Measurements from ENCODE around the gene WNT7A.
"Not testable (repeated sequence)": the region's sequence is repeated elsewhere in the genome, so short reads cannot be mapped to it uniquely, and the experiment has no call there.

The WNT7A gene

DNA sequence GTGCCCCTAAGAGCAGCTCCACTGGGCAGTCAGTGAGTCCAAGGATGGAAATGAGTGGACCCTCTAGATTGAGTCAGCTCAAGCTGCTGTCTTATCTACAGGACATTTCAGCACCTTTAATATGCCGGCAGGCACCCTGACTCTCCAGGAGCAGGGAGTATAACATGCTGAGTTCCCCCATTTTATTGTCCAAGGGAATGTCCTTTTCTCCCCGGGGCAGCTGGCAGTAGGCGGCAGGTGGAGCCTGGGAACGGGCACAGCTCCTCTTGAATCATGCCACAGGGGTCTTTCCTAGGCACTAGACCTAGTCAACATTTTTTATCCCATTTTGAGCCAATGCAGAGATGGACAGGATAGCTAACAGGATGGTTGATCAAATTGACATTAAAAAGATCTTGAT, 14.8 kb downstream of the WNT7A start:
- no peak for DNase-seq

DNA sequence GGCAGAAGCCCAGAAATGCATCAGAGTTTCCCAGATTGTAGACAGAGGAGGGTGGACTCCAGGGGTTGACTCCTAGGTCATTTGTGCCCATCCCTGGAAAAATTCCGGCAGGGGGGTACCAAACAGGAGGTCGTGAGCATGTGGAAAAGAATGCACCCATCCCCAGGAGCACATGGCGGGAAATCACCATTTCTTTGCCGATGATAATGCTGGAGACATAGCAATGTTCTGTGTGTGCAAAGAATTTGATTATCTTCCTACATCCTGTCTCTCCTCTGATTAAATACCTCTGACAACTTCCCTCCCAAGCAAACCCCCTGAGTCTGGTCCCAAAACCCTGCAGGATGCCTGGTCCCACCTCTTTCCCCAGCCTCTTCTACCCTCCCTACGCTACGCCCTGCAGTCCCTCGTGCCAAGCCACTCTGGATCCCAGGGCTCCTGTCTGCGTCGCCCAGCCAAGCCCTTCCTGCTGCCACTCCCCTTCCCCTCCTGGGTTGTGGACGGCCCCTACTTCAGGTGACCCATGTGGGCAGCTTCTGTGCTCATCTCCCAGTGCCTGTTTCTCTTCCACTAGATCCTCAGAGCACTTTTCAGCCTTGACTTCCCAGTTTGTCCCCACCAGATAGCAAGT, 15.8 kb downstream of the WNT7A start:
- no peak for DNase-seq

DNA sequence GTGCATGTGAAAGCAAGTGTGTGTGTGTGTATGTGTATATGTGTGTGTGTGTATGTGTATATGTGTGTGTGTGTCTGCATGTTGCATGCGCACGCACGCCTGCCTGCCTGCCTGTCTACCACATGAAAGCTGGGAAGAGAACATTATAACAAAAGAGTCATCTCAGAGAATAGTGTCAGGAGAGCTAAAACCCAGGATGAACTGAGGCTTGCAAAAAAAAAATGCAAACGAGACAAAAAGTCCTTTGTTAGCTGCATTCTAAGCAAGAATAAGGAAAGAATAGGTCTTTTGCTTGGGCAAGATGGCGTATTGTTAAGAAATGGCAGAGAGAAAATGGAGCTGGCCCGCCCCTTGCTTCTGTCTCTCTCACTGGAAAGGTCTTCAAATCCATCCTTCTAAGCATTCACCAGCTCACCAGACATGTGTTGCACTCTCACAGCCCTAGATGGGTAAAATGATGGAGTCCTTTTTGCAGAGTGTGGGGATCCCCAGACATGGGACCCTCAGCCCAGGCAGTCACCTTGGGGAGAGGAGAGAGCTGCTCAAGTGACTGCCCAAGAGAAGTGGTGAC, 16.4 kb downstream of the WNT7A start:
- no peak for DNase-seq

DNA sequence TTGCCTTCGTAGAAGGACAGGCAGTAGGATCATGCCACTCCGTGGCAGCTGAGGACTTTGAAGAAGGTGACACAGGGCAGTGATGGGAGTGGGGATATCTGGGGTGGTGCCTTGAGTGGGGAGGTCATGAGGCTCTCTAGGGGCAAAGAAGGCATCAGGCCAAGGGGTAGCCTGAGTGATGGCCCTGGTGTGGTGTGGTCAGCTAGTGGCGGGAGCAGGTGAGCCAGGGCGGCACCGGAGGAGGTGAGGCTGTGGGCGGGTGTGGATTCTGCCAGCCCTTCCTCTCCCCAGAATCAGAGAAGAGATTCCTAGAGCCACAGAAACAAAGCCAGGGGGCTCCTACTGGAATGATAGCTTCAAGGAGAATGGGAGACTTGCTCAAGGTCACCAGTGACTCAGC, 18.4 kb downstream of the WNT7A start:
- DNase-seq = no peak

DNA sequence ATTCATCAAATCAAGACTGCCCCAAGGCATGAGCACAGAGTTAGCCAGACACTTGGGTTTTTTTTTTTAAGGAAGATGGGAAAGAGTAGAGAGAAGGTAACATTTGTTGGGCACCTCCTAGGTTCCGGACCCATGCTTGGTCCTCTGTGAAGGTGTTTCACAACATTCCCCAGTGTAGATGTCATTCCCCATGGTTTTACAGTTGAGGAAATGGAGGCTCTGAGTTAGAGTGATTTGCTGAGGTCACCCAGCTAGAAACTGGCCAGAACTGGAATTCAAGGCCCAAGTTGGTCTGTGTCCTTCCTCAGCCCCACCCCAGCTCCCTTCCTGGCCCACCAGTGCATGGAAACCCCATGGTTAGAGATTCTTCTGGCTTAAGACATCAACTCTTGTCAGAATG, 19.9 kb downstream of the WNT7A start:
- no peak for DNase-seq

DNA sequence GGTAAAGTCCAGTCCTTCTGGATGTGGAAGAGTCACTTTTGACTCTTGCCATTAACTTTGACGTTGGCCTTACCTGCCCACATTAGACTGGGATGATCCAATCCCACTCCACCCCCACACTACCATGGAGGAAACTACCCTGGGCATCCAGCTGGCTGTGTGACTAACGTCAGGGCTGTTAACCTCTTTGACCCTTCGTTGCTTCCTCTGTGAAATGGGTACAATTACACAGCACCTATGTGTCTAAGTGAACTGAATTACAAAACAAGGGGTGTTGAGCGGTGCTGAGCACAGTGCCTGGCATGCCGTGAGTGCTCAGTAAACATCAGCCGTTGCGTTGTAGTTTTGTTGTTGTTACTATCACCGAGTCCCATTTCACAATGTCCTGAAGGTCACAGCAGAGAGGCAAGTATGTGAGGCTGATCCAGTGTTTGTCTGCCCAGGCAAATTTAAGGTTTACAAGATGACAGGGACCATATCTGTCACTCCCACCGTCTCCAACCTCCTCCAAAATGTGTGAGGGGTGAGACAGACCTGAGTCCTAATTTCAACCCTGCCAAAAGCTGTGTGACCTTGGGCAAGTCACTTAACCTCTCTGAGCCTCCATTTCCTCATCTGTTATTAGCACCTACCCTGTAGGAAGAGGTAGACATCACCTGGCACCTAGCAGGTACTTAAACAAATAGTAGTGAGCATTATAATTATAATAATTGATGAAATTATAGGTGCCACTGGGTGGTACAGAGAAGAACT, 20.9 kb downstream of the WNT7A start:
- no peak for DNase-seq

DNA sequence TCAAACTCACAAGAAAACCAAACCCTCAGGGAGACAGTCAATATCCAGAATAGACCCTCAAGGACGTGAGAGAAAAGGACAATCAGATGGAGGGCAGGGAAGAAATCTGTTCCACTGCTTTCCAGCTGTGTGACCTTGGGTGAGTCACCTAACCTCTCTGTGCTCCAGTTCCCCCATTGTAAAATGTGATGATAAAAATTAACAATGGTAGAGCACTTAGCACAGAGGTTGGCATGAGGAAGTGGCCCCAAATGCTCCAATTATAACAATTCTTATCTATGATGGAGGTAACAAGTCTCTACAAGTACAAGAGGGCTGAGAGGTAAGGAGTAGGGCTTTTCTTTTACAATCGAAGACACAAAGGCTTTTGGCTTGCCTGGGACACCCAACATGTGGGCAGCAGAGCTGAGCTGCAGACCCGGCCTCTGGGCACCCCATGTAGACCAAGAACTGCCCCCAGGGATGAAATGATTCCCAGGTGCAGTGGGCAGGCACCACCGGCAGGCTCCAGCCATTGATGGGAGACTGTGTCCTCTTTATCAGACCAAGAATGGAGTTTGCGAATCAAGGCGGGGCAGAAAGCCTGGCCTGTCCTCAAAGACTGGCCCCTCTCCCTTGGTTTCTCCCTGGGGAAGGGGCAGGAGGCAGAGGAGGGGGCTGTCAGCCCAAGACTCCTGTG, 22.0 kb downstream of the WNT7A start:
- no peak for DNase-seq

DNA sequence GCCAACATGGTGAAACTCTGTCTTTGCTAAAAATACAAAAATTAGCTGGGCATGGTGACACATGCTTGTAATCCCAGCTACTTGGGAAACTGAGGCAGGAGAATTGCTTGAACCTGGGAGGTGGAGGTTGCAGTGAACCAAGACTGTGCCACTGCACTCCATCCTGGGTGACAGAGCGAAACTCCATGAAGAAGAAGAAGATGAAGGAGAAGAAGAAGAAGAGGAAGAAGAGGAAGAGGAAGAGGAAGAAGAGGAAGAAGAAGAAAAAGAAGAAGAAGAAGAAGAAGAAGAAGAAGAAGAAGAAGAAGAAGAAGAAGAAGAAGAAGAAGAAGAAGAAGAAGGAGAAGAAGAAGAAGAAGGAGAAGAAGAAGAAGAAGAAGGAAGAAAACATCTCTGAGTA, 23.2 kb downstream of the WNT7A start:
- not testable (repeated sequence) for DNase-seq

DNA sequence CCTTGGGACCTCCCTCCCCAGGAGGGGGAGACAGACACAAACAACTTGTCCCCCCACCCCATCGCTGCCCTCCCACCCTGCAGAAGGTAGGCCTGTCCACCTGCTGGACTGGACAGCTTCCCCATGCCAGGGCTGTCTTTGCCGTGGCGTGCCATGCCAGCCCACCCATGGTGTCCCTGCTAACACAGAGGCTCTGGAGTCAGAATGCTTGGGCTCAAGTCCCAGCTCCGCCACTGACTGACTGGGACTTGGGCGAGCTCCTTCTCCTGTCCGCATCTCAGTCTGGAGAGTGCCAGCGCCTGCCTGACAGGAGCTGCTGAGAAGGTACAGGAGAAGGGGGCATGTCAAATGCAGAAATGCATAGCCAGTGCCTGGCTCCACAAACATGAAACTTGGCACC, 23.9 kb downstream of the WNT7A start:
- DNase-seq = no peak

DNA sequence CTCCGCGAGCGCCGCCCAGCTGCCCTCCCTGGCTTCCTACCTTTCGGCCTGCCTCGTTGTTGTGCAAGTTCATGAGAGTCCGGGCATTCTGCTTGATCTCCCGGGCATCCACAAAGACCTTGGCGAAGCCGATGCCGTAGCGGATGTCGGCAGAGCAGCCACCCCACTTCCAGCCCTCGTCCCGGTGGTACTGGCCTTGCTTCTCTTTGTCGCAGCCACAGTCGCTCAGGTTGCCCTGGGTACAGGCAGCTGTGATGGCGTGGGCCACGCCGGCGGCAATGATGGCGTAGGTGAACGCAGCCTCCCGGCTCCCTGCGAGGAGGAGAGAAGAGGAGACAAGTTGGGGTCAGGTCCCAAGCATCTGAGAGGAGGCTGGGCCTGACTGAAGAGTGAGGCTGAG, 25.4 kb downstream of the WNT7A start:
- no peak for DNase-seq

DNA sequence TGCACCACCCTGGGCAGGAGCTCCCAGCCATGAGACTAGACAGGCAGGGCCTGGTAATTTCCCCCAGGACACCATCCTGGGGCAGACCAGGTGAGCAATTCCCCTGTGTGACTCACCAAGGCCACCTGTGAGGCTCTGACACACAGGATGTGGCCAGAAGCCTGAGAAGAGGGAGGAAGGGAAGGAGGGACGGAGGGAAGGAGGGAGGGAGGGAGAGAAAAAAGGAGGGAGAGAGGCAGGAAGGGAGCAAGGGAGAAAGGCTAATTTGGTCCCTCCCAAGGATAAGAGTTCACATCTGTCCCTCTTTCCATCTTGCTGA, 25.9 kb downstream of the WNT7A start:
- DNase-seq = peak; percentile 33

DNA sequence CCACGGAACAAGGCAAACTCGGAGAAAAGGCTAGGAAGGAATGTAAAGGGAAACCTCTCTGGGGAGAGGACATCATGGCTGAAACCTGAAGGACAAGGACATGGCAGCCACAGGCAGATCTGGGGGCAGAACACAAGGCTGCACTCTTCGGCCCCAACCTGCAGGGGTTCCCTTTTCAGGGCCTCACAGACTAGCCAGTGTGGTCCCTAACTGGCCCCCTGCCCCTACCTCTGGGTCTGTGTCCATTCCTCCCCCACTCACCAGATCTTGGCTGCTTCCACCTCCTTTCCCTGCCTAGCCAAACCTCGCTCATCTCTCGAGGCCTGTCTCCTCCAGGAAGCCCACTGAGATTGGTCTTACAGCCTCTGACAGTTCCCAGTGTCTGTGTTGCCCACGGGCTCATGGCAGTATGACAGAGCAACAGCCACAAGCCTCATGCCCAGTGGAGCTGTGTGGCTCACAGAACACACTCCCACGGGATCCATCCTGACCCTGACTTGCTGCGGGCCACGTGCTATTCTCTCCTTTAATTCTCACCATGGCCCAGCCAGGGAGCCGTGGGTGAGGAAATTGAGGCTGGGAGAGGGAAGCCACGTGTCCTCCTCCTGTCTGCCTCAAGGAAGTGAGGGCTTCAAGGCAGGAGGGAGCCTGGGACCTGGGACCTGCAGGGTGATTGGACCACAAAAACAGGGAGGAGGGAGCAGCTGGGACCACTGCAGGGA, 26.5 kb downstream of the WNT7A start:
- DNase-seq = no peak

DNA sequence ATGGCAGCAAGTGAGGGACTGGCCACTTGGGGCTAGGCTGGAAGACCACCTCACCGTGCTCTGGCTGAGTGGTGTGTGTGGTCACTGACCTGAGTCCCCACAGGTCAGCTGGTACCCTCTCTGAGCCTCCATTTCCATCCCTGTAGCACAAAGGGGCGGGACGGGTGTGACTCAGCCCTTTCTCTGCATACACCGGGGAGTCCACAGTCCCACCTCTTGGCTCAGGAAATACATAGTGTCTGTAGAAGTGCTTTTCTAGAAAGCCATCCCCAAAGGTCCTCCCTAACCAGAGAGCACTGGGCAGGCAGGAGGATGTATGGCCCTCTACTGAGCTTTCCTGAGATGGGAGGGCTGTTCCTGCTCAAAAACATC, 27.2 kb downstream of the WNT7A start:
- no peak for DNase-seq

DNA sequence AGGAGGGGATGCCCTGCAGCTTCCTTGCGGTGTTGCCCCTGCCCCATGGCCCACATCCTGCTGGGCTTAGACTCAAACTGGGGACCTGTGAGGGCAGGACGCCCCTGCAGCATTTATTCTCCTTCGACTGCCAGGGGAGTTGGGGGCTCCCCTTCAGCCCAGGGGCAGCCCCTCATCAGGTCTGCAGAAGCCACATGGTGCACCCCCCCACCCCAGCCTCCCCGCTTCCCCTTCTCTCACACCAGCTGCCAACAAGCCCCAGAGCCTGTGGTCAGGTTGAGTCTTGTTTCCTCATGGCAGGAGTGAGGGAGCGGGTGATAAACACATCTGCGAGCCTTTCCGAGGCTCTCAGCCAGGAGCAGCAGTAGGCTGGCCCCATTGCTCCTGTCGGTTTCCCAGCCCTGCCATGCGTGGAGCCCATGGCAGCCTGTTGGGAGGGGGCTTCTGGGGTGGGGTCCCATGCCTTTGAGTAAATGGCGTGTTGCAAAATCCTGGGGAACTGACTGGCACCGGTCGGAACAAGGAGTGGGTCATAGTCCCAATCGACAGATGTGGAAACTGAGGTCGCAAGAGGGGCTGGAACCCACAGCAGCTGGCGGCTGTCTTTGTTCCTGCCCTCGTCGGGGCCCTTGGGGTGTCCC, 27.8 kb downstream of the WNT7A start:
- DNase-seq = no peak

DNA sequence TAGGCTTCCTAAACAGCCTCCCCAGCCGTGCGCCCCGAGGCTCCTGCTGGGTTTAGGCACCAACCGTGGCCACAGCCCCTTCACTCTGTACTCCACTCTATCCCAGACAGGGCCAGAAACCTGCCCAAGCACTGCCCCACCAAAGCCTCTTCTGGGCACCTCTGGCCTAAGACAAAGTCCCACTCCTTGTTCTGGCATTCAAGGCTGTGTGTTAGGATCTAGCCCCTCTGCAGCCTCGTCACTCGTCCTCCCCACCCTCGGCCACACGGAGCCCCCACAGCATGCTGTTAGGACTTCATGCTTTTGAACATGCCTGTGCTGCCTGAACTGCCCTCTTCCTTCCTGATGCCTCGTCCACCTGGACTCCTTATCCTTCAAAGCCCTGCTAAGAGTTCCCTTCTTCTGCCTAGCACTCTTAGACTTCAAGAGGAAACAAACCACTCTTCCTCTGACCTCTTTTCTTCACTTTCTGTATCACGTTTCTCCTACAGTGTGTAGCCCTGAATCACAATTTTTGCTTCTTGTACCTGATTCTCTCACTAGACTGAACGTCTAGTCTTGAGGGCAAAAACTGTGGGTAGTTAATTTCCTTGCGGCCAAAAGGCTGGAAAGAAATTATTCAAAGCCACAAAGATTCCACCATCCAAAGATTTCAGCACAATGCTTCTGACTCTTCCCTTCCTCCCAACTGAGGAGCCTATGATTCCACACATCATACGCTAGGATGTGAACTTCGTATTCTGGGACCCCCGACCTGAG, 28.6 kb downstream of the WNT7A start:
- no peak for DNase-seq

DNA sequence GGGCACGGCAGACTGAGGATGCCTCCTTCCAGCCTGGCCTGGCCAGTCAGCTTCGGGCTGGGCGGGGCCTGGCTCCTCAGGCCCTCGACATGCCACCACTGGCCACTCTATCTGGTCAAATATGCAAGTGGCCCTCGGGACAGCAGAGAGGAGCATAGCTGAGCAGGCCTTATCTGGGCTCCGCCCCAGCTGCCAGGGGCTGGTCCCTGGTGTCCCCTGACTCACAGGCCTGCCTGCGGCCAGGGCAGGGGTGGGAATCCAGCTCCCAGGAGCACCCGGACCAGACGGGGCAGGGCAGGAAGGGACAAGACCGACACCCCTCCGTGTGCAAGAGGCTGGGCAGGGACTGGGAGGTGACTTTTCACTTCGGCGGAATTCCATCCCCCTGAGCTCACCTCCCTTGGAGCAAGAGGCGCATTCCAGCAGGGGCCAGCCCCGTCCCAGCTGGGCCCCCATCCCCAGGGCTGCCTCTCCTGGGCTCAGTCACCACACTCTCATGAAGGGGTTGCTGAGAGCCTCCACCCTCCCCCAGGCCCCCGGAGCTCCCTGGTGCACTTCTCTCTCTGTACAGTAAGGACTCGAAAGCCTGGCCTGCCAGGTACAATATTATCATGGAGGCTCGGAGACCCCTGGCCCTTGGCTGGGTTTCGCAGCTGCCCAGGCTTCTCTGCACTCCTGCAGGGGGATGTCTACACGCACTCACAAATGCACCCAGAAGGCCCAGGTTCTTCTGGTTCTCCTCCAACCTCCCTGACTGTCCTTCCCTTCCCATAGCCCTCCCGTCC, 29.5 kb downstream of the WNT7A start:
- no peak for DNase-seq

DNA sequence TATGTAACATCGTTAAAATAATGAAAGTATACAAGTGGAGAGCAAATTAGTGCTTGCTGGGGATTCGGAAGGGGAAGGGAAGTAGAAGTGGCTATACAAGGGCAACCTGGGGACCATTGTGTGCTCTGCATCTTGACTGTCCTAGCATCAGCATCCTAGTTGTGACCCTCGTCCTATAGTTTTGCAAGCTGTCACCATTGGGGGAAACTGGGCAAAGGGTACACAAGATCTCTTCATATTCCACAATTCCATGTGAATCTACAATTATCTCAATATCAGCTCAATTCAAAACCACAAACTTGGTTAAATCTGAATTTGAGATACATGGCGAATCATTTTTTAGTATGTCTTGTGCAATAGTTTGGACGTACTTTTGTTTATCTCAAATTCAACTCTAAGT, 30.9 kb downstream of the WNT7A start:
- DNase-seq = no peak

DNA sequence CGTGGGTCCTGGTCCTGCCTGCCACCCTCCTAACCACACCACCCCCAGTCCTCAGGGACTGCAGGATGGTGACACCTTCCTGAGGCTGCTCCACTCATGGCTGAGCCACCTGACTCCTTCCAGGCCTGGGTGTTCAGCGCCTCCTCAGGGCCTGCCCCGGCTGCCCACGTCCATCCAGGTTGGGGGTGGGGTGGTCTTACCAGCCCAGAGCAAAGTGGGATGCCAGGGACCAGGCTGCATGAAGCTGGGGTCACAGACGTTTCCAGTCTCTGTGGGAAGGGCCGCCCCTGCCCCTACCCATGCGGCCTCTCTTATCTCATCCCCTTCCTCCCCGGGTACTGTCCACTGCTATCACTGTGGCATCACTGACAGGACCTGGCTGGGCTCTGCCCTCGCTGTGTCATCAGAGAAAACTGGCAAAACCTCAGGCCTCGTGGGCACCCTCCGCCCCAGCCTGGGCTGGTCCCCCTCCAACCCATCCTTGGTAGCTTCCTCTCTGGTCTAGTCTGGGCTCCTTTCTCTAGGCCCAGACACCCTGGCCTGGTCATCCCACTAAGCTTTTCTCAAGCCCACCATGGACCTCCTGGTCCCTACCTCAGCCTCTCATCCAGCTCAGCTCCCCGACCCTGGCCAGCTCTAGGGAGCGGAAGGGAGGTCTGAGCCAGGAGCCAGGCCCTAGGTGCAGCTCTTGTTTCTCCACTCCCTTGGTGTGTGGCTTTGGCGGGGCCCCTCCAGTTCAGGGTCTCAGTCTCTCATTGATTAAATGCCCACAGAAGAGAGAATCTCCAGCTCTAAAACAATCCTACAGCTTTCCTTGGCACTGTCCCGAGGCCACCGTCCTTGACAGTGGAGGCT, 32.9 kb downstream of the WNT7A start:
- DNase-seq = no peak

DNA sequence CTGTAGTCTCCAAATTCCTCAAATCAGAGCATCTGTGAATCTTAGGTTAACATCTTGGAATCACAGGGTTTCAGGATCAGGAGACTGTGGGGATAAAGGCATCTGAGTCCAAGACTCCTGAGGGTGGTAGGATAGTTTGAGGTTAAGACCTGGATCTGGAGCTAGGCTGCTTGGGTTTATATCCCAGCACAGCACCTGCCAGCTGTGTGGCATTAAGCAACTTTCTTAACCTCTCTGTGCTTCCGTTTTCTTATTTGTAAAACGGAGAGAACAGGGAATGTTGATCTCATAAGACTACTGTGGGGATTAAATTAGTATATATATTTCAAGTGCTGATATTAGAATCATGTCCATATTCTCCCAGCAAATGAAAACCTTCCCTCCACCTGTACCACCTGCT, 33.6 kb downstream of the WNT7A start:
- no peak for DNase-seq

DNA sequence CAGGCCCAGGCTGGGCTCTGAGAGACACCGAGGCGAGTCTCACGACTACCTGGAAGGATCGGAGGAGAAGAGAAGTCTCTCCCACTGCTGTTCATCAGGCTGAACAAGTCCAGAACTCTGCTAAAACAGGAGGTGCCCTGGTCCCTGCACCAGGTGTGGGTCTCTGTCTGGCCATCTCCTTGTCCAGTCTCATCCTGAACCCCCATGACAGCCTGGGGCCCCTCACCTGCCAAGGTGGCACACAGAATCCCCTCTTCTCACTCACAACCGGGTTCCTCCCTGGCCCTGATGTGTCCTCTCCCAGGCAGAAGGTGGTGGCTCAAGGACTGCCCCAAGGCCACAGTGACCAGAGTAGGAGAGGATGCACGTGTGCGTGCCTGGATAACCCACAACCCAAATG, 34.1 kb downstream of the WNT7A start:
- no peak for DNase-seq

Measured in CD4-positive, alpha-beta T cell treated with Interleukin-6 for 4 hours (primary cell).